CD4-positive, alpha-beta T cell treated with Interleukin-6 for 4 hours (primary cell): ENCODE measurements around the gene KLF6.

Experiments
- DNase-seq: peaks from one replicate; pipeline ENCODE4 v3.0.0-alpha.2; 2020; ENCODE audit warnings: mixed read lengths

Gene KLF6

DNA sequence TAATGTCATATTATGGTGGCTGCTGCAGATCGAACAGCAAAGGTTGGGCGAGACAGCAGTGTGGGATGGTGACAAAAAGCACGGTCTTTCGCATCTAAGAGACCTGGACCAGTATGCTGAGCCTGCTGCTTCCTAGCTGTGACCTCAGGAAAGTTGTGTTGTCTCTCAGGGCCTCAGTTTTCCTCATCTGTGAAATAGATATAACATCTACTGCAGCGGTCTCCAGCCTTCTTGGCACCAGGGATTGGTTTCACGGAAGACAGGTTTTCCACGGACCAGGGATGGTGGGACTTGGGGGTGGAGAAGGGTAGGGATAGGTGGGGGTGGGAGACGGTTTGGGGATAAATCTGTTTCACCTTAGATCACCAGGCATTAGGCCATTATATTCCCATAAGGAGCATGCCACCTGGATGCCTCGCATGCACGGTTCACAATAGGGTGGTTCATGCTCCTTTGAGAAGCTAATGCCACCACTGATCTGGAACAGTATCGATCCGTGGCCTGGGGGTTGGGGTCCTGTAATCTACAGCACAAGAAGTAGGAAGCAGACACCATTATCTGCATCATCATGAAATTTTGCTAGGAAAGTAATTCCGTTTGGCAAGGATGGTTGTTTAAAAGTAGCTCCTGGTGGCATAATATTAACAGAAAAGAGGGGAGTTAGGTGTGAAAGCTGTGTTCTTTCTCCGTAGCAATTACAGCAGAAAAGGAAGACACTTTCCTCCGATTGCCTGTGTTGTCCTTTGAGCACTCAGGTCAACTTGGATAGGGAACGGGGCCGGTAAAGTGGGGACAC lies 10.8 kb downstream of the KLF6 start:
- no peak for DNase-seq

DNA sequence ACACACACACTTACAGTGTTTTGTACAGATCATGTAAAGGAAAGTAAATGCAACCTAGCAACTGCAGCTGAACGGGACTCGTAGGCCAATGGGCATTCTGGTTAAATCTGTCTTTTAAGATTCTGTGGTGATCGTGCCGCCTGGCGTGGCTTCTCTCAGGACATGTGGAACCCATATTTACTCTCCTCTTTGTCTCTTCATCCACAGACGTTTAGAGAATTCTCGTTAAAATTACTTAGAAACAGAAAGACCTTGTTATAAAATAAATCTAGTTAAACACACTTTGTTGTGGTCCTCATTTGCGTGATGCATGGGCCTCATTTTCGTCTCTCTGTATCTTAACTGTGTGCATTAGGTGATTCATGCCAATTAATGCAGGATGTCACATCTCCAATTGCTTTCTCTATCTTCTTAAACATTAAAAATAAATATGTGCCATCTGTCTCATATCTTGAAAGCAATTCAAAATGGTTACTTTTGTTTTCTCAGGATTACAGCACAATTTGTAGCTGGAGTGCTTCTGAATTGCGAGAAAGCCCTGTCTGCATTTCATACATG lies 11.5 kb downstream of the KLF6 start:
- no peak for DNase-seq

DNA sequence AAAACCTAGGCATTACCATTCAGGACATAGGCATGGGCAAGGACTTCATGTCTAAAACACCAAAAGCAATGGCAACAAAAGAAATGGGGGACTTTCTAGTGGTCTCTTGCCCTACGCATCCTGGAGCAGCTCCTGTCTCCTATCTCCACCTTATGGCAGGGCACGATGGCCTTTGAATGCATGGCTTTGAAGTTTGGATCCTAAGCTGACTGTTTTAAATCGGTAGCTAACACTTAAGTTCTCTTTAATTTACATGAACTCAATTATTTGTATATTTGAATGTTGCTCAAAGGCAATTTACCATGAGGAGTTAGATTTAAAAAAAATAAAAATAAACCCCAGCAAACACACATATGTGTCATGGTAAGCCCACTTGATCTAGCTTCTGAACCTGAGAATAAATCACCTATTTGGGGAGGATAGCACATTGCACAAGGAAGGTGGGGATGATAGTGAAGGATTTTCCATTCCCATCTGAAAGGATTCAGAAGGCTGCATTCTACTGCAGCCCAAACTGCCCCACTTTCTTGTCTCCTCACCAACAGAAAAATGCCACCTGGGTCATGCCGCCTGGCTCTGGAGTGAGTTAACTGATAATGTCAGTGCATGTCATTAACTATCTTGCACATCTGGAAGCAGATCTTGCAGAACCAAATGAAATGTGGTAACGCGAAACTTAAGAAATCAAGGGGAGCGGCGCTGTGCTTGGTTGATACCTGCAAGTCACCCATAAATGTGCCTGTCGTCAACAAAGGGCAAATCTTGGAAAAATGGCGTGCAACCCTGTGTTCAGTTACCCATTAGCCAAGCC lies 12.4 kb downstream of the KLF6 start:
- DNase-seq, result no peak

DNA sequence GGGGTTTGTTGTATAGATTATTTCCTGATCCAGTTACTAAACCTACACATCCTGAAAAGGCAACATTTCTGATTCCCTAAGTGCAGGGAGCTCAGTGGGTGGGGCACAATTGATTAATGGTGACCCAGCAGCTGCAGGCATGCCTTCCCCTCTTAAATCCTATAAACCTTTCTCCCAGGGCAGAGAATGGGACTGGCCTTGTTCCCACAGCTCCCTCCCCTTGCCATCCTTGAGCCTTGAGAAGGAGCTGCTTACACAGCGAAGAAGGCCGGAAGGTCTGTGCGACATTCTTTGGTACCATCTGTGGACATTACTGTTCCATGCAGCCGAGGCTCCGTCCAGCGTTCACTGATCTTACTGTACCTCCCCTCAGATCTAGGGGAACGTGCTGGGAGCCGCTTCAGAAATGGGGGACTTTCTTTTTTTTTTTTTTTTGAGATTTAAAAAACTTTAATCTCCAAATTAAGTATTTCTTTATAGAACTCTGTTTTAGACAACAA lies 14.3 kb downstream of the KLF6 start:
- no peak for DNase-seq

DNA sequence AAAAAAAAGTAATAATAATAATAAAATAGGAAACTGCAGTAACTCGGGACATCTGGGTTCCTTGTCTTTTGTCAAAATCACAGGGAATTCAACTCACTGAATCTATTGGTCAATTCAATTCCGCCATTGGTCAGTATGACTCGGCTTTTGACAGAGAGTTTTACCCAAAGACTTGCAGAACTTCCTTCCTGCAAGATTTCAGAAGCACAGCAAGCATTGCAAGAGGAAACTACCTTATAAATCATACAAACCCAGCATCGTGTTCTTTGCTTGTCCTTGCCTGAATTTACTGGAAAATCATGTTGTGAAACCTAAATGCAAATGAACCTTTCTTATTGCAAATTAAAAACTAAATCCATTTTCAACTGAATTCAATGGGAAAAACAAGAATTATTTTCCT lies 15.5 kb downstream of the KLF6 start:
- DNase-seq, result no peak

DNA sequence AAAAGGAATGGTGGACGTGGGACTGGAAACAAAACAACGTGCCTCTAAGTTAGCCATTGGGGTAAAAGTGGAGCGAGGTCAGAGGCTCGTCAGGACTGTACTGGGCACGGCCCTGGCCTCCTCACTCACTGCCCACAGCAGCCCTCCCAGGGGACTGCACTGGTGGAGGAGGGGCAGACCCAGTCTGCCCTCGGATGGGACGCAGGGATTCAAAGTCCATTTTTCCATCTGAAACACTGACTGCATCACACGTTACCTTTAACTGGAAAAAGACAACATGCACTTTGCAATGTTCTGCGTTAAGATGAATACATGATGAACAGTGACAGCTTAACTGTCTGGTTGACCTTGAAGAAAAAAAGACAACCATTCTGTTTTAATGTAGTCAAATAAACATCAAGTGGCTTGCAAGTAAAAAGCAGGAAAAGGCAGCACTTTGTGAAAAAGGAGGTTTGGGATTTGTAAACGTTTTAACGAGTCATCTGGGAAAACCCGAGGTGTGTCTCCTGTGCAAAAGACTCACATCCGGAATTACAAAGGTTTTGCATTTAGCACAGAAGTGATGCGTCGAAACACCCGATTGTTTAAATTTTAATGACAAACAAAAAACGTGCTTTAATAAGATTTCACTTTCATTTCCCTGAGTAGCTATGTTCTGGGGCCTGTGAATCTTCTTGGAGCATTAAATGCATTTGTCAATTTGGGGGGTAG lies 18.8 kb downstream of the KLF6 start:
- DNase-seq, result no peak

DNA sequence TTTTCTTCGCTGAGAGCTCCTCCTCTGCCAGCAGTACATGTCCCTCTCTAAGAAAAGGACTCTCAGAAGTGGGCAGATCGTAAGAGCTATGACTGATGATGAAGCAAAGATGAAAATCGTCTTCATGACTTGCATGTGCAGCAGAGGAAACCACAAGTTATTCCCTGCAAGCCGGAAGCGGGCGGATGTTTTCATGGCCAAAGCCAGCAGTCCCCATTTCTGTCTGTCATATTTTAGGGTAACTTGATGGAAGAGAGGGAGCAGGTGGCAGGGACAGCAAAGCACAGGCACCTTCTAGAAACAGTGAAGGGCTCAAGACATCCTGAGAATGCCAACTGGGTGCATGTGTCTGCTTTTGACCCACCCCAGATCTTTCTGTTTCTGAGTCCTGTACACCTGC lies 19.9 kb downstream of the KLF6 start:
- peak; percentile 69 for DNase-seq

DNA sequence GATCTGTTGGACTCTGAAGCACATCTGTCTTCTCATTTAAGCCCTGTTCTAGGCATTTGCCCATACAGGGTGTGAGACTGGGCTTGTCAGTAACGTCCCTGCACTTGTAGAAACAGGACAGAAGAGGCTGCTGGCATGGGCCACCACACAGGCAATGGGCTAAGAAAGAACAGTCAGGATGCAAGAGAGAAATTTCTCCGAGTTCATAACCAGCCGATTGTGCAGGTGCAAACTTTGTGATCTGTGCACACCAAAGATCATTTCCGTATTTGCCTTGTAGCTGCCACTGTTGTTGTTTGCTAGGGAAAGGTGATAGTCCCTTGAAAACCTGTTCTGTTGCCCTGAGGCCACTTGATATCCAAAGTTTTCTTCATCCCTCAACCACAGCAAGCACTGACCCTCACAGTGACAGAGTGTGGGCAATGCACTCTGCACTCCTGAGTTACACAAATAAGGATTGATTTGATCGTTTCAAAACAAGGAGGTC lies 20.3 kb downstream of the KLF6 start:
- DNase-seq, result no peak

DNA sequence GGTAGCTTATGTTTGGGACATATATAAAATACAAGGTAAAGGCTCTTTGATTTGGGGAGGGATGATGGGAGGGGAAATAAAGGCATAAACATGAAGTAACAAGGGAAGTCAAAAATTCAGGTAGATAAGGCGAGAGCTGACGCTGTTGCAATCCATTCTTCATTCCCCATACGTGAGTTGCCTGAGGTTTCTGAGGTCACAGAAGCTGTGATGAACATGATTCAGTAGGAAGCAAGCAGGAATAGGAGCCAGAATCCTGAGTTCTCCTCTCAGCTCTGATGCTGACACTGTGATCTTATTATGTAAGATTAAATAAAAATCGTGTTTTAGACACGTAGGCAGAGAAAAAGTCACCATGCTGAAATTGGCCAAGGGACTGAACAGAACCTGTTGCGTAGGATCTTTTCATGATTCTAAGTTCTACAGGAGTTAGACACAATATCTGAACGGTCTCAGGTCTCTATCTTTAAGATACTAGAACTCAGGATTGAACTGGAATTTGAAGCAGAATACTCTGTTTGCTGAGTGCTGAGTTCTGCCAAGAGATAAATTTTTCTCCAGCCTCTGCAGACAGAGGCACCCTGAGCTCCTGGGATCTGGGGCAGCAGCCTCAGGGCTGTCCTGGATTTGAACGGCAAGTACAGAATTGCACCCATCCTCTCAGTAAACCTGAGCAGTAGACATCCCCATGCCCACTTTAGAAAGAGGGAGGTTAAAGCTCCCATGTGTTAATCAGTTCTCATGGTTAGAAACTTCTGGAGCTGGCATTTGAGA lies 21.0 kb downstream of the KLF6 start:
- DNase-seq, result no peak

DNA sequence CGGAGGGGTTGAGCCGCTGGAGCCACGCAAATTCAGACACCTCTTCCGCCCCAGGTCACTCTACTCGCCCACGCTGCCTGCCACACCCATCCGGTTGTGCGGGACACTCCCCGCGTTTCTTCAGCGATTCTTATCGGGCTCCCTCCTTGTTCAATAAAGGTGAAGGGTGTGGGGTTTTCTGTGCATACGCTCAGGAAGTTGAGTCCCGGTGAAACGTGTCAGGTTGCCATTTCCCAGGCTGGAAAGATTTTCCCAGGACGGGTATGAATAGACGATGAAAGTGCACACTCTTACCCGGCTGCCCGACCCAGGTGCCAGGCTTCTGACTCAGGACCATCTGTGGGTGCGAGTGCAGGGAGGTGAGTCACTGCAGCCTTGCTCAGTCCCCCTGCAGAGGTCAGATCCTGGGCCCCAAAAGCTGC lies 22.0 kb downstream of the KLF6 start:
- DNase-seq, result peak; percentile 41

DNA sequence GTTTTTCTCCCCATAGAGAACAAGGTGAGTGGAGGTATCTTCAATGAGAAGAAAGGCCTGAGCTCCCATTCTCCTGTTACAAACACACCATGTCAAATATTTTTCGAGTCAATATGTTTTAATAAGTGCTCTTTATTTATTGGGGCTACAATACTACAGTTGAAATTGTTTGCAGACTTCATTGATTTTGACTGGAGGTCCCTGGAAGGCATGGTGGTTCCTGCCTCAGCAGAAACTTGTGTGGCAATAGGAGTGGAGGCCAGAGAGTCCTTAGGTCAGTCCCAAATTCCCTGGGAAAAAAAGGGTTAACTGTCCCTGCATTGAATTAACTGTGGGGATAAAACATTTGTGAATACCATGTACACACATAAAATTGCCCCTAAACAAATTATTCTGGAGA lies 22.7 kb downstream of the KLF6 start:
- no peak for DNase-seq

DNA sequence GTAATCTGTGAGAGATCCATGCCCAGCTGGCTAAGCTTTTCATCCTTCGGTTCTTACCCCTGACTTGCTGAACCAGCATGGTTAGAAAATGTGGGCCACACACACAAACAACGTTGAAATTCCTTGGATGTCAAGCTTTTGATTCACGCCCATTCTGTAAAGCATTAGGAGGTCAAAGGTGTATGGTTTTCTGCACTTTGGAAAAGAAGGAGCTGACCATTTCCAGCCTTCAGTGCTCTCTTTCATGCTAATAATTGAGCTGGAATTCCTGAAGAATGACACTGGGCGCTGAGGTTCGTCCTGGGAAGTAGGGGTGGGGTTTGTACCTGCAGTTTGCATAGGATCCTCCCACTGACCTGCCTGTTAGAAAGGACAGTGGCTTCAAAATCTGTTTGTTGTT lies 23.1 kb downstream of the KLF6 start:
- no peak for DNase-seq

DNA sequence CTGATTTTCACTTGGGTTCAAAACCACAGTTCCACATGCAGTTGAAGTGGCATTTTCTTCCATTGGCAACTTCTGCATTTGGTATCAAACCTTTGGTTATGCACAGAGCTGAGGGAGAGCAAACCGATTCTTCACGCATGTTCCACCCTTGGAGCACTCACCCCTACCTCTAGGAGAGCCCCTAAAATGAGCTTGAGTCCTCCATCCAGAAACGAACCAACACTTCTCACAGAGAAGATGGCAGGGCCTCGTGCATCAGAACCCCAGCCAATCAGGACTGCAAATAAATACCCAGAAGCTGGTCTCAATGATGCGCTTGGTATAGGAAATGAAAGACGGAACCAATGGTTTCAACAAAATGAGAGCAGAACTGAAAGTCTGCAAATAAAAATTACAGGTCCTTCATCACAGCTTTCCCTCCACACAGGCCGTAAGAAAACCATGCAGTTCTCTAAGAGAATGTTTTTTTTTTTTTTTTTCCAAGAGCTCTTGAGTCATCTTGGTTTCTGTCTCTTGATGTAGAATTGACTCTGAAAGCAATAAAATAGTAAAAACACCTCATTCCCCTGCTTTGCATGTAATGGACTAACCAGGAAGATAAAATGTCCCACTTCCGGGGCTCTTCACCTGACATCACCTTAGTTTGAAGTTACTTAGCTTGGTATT lies 23.9 kb downstream of the KLF6 start:
- peak; percentile 43 for DNase-seq

DNA sequence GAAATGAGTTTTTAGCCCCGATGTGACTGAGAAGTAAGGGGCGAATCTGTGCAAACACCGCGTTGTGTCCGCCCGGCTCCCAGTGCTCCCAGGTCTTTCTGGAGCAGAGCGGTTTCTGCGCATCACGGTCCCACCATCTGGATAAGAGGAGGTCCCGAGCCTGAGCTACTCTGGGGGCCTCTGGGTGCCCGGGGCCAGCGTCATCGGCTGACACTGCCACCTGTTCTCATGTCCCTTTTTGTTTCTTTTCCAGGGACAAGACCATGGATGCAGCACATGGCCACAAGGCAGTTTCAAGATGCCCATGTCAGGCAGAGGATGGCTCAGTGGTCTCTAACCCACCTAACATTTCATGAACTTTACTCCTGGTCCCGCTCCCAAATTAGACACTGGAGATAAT lies 24.9 kb downstream of the KLF6 start:
- DNase-seq, result no peak

DNA sequence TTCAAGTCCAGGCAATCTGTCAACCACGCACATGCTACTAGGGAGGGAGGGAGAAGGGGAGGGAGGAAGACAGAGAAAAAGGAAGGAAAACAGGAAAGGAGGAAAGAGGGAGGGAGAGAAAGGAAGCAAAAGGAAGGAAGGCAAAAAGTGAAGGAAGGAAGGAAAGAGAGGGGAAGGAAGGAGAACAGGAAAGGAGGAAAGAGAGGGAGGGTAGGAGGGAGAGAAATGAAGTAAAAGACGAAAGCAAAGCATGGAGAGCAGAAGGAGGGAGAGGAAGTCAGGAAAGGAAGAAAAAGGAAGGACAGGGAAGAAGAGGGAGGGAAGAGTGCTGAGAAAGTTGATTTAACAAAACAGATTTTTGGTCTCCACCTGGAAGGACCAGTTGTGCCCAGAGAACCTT lies 25.6 kb downstream of the KLF6 start:
- no peak for DNase-seq

DNA sequence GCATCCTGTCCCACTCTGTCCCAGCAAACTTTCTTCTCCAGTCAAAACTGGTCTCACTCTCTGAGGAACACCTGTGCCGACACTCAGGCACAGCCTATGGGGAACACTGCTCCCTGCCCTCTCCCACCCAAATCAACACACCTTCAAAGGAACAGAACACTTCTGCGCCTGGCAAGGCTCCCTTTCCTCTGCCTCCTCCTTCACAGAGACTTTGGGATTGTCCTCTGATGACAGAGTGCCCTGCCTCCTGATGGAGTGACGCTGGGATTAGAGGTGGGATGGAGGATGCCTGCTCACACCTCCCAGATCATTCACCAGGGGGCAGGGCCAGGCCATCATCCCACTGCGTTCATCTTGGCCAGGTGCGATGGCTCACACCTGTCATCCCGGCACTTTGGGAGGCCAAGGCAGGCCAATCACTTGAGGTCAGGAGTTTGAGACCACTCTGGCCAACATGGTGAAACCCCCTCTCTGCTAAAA lies 26.5 kb downstream of the KLF6 start:
- no peak for DNase-seq

DNA sequence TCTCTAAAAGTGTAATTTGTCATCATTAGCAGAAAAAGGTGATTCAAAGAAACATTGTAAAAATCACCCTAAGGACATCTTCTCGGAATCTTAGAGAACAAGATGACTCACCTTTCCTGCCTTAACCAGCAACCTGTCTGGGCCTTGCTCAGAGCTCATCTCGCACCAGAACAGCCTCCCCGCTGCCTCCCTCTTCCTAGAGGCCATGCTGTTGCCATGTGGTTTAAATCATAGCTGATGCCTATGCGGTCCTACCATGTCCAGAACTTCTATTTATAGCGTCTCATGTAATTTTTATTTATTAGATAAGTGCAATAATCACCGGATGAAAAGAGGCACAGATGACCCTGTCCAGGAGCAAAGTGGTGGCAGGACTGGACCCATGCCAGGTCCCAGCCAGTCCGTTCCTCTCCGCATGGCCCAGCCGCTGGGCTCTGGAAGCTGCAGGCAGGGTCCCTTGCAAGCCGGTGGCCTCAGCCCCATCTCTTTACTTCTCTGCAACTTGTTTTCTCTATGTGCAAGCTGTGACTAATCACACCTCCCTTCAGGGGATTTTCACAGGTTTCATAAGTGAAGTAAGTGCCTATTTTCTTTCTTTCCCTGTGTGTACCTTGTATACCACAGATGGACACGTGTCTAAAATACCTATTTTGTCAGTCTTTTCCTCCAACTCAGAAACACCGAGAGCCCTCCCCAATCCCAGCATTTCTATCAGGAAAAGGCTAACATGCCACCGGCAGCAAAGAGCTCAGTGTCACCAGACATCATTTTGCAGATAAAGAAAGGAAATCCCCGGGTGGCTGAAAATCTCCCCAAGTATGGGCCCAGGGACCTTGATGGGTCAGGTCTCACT lies 27.1 kb downstream of the KLF6 start:
- peak; percentile 79 for DNase-seq

DNA sequence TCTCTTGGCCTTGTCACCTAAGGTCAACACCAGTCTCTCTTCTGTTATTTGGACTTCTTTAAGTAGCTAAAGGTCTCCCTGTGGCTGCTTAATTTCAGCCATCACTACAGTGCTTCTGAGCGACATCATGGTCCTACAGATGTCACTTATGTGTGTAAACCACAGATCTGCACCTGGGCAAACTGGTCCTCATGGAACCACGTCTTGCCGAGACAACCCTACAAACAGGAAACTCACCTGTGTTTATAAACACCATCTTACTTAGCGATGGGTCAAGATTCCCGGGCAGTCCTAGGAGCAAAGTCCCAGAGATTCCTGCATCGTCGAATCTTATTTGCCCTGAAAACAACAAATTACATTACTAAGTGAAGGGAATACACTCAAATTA lies 27.8 kb downstream of the KLF6 start:
- peak; percentile 44 for DNase-seq

DNA sequence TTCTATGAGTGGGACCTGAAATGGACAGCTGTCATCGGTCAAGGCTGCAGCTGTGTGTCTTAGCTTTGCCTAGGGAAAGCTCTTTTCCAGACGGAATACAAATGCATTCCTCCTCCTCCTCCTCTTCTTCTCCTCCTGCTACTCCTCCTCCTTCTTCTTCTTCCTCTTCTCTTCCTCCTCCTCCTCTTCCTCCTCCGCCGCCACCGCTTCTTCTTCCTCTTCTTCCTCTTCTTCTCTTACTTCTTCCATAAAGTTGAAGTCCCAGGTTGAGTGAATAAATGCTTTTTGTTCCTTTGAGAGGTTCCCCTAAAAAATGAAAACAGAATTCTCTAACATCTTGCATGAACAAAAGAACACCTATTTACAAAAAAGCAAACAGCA lies 28.7 kb downstream of the KLF6 start:
- DNase-seq, result no peak
